Right lobe of liver (tissue), 6 donors: ENCODE data around the gene EPB41. TPM values are rescaled to one million over a fixed set of nuclear protein-coding genes. Genes with fewer than 3 reads are reported as not detected.
"Not testable (repeated sequence)": the region's sequence is repeated elsewhere in the genome, so short reads cannot be mapped to it uniquely, and the experiment has no call there.

Source experiments
- ATAC-seq, 4 donors: fragments of 200-7000 bp; cut with Tn5 transposase; one replicate each; pipeline ENCODE4 v1.9.1; 2020; ENCODE audit warnings: mild to moderate bottlenecking in 4 of 4, moderate library complexity in 4 of 4
- DNase-seq, 3 donors: peaks; one replicate each; pipeline ENCODE4 v3.0.0-alpha.2; 2020
- H3K27ac ChIP-seq, 3 donors: fragments of 200-600 bp; one replicate each; pipeline ENCODE4 v1.8.0; 2022
- H3K27me3 ChIP-seq, 2 donors: fragments of 200-600 bp; one replicate each; pipeline ENCODE4 v1.8.0; 2022
- H3K36me3 ChIP-seq, 4 donors: fragments of 200-600 bp; sonication (generic) in 1 of 4; one replicate each; pipeline versions ENCODE4 v1.5.1 to v1.8.0; 2017 to 2022; ENCODE audit warnings: control low read depth in 1 of 4
- H3K4me1 ChIP-seq, 4 donors: fragments of 200-600 bp; sonication (generic) in 1 of 4; one replicate each; pipeline versions ENCODE4 v1.5.1 to v1.8.0; 2017 to 2022; ENCODE audit warnings: control low read depth in 1 of 4
- H3K4me3 ChIP-seq, 3 donors: fragments of 200-600 bp; one replicate each; pipeline ENCODE4 v1.8.0; 2022
- H3K9me3 ChIP-seq, 4 donors: fragments of 200-600 bp; sonication (generic) in 1 of 4; one replicate each; pipeline versions ENCODE4 v1.5.1 to v1.8.0; 2017 to 2022; ENCODE audit warnings: control low read depth in 1 of 4
- POLR2A ChIP-seq: fragments of 450-650 bp; IDR thresholded peaks from one replicate; pipeline ENCODE4 v1.6.1; 2017; ENCODE audit warnings: antibody characterized with exemption, mild to moderate bottlenecking
- WGBS: methylation state at CpG from one replicate; pipeline ENCODE4 v1.1.6; 2018; ENCODE audit warnings: low coverage, low lambda C conversion rate; ENCODE audit not compliant: insufficient coverage; ENCODE audit errors: missing lambda C conversion rate; 5-methylcytosine and 5-hydroxymethylcytosine counted together
- intact Hi-C, 2 donors: fragments of 100-400 bp; cut with DNase I; formaldehyde crosslinking; loops; one replicate each; pipeline versions ENCODE4 v1.11.2 to v1.14.1; 2022
- total RNA-seq, 6 experiments: library from RNA; depleted of rRNA in 2 of 6; stranded (reverse); fragments of >200 nt in 2 of 6; fragmentation: NEBNext Ultra II Directional in 3 of 6; extraction: Animal tissue kit (Norgen Biotek cat#: 25700) in 3 of 6; gene quantifications; one replicate each; pipeline versions ENCODE4 v1.1.0 to v1.2.4, GENCODE V29; 2016 to 2023
- TF ChIP-seq, protein P1 (sequence below), 4 donors: fragments of 200-600 bp in 3 of 4; fragments of 450-650 bp in 1 of 4; IDR thresholded peaks; one replicate each; pipeline versions ENCODE4 v1.5.1 to v1.8.0; 2016 to 2022; ENCODE audit warnings: antibody characterized with exemption in 4 of 4, mild to moderate bottlenecking in 2 of 4
- donor health status: DM: no; HTN: yes; CAD: no.
- donor health status: DM: no; HTN: no; CAD: no.
- donor health status: DM: no; HTN: no; CAD: no.
- donor health status: DM: no; HTN: yes; CAD: no.
- donor health status: DM: no; HTN: yes; CAD: no.

EPB41 gene
- total RNA-seq, 6 experiments from 2014 or later = 35.3 to 58.7 (median 49.2) TPM

DNA sequence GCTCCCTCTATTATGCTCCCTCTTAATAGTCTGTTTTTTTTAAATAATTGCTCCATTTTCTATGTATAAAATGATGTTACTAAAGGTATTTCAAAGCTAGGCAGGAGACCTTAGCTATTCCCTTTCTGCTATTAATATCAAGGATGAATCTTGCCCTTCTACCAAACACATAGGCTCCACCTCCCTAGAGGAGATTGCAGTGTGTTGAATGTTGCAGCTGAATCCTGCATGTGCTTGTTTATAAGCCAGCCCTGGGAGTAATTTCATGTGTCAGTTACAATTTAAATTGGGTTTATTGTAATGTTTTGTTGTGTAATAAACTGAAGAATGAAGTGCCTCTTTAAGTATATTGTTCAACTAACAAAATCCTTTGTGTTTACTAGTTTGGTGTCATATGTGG lies 143.3 kb downstream of the EPB41 start:
- H3K36me3 ChIP-seq = peaks cover 0 to 31% (median 0%) of the 10 kb centered on the region in 4 donors
- no peak overlapping the region for H3K27ac ChIP-seq
- intact Hi-C loops = no loop called here
- DNase-seq = no peak
- TF ChIP-seq, protein P1, sequence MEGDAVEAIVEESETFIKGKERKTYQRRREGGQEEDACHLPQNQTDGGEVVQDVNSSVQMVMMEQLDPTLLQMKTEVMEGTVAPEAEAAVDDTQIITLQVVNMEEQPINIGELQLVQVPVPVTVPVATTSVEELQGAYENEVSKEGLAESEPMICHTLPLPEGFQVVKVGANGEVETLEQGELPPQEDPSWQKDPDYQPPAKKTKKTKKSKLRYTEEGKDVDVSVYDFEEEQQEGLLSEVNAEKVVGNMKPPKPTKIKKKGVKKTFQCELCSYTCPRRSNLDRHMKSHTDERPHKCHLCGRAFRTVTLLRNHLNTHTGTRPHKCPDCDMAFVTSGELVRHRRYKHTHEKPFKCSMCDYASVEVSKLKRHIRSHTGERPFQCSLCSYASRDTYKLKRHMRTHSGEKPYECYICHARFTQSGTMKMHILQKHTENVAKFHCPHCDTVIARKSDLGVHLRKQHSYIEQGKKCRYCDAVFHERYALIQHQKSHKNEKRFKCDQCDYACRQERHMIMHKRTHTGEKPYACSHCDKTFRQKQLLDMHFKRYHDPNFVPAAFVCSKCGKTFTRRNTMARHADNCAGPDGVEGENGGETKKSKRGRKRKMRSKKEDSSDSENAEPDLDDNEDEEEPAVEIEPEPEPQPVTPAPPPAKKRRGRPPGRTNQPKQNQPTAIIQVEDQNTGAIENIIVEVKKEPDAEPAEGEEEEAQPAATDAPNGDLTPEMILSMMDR (IDR thresholded peaks at IDR 0.05) = no peak
- no peak for TF ChIP-seq POLR2A
- no peak for ATAC-seq
- H3K27me3 ChIP-seq = no peaks in the 10 kb centered on the region
- H3K4me1 ChIP-seq = no peaks in the 10 kb centered on the region
- H3K9me3 ChIP-seq = no peaks in the 10 kb centered on the region
- H3K4me3 ChIP-seq = no peak overlapping the region

DNA sequence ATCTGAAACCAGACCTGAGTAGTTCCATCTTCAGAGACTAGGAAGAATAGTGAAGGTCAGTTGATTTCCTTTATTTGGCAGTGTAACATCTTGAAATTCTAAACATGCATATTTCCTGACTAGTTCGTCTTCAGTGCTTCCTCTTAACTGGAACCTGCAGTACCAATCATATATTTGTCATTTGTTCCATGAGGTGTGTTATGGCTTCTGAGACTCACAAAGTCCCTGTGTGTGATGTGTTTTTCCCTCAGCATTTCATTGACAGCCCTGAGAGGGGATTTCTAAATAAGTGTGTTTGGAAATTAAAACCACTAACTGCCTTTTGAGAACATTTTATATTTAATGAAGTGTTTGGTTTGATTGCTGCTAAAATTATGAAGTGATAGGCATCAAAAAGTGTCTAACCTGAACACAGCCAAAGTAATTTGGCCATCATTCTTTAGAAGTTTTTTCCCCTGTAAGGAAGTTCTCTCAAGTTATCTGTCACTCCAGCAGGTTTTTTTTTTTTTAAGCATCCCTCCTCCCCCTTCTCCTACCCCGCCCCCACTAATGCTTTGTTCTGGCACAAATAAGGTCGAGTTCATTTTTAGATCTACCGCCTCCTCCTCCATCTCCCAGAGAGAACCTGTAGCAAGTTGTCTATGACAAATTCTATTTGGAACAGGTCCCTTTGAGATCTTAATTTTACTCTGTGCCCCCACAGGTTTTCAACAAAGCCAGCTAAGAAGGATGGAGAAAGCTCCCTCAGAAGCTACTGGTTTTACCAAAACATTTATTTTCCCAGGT lies 148.0 kb downstream of the EPB41 start:
- intact Hi-C loops = no loop called here
- DNase-seq = no peak
- no peak for ATAC-seq
- Histone ChIP-seq H3K4me3 (no peak overlapping the region), H3K9me3 (no peaks in the 10 kb centered on the region), H3K27me3 (no peaks in the 10 kb centered on the region), H3K4me1 (no peaks in the 10 kb centered on the region), H3K27ac (no peak overlapping the region), H3K36me3 (peaks cover 0 to 21% (median 9%) of the 10 kb centered on the region in 4 donors)
- 80% methylated on average over 4 of the region's 4 CpGs for WGBS
- TF ChIP-seq, protein P1 (IDR thresholded peaks at IDR 0.05) = no peak
- no peak for TF ChIP-seq POLR2A

DNA sequence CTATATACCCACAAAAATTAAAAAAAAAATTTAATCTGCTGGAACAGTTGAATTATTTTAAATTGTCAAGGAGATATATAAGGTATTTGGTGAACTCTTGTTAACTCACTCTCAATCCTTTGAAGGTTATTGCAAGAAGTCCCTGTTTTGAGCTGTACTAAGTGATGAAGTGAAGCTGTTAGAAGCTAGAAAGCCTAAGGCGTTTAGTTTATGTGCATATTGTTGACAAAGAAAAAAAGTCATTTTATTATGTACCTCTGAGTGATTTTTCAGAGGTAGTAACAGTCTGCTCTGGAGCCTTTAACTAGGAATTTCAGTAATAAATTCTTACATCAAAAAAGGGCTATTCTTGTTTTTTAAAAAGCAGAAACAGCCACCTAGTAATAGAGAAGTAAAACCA lies 149.7 kb downstream of the EPB41 start:
- Histone ChIP-seq H3K36me3 (peaks cover 0 to 14% (median 9%) of the 10 kb centered on the region in 4 donors), H3K27me3 (no peaks in the 10 kb centered on the region), H3K4me1 (no peaks in the 10 kb centered on the region), H3K9me3 (no peaks in the 10 kb centered on the region), H3K4me3 (no peak overlapping the region), H3K27ac (no peak overlapping the region)
- intact Hi-C loops = no loop called here
- no peak for DNase-seq
- TF ChIP-seq, protein P1 (IDR thresholded peaks at IDR 0.05) = no peak
- TF ChIP-seq POLR2A = no peak
- 100% methylated on average over 1 of the region's 1 CpG for WGBS
- ATAC-seq = no peak

DNA sequence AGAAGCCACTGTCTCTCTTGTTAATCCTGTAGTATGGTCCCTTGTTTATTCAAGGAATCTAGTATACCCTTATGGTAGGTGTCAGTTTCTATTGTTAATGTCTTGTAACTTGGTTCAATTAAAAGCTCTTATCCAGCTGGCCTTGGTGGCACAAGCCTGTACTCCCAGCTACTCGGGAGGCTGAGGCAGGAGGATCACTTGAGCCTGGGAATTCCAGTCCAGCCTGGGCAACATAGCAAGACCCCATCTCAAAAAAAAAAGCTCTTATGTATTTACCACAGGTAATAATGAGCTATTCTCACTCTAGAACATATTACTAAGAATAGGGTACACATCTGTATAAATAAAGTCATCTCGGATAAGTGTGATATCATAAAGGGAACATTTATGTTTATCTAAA lies 162.8 kb downstream of the EPB41 start:
- no peak for ATAC-seq
- no peak for TF ChIP-seq POLR2A
- TF ChIP-seq, protein P1 (IDR thresholded peaks at IDR 0.05) = no peak

DNA sequence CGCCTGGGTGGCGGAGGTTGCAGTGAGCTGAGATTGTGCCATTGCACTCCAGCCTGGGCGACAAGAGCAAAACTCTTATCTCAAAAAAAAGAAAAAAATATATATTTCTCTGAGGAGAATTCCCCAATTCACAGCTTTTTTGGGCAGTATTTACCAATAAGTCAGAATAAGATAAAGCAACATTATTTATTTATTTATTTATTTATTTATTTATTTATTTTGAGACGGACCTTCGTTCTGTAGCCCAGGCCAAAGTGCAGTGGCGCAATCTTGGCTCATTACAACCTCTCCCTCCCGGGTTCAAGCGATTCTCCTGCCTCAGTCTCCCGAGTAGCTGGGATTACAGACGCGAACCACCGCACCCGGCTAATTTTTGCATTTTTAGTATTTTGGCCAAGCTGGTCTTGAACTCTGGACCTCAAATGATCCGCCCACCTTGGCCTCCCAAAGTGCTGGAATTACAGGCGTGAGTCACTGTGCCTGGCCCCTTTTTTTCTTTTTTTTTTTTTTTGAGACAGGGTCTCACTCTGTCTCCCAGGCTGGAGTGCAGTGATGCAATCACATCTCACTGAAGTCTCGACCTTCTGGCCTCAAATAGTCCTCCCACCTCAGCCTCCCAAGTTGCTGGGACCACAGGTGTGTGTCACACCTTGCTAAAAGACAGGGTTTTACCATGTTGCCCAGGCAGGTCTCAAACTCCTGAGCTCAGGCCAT lies 165.7 kb downstream of the EPB41 start:
- intact Hi-C loops, H3K9me3 ChIP-seq, H3K36me3 ChIP-seq, DNase-seq, H3K4me3 ChIP-seq, H3K27me3 ChIP-seq, H3K27ac ChIP-seq: not testable (repeated sequence)
- ATAC-seq = peak in 2 of 4 donors; percentile 7 to 9
- WGBS = 54% methylated on average over 12 of the region's 16 CpGs
- H3K4me1 ChIP-seq = peaks cover 0 to 14% (median 4%) of the 10 kb centered on the region in 4 donors

More for the DNA sequence above, 162.8 kb downstream of the EPB41 start:
- intact Hi-C loops = no loop called here
- Histone ChIP-seq H3K27ac (no peak overlapping the region), H3K27me3 (no peaks in the 10 kb centered on the region), H3K36me3 (no peaks in the 10 kb centered on the region), H3K4me3 (no peak overlapping the region), H3K4me1 (peaks cover 0 to 1% (median 0%) of the 10 kb centered on the region in 4 donors), H3K9me3 (no peaks in the 10 kb centered on the region)
- WGBS = 91% methylated on average over 2 of the region's 2 CpGs
- DNase-seq = no peak
